GM23248 (cell line): ENCODE results near the gene SGCB.

ENCODE experiments used
- EZH2 ChIP-seq: fragments of 200-600 bp; sonication (generic); IDR thresholded peaks from 2 replicates; pipeline ENCODE4 v1.6.1; 2018; ENCODE audit warnings: antibody characterized with exemption, mild to moderate bottlenecking; ENCODE audit not compliant: insufficient read depth, poor library complexity, severe bottlenecking
- EZH2phosphoT487 ChIP-seq: fragments of 200-600 bp; sonication (generic); IDR thresholded peaks from 2 replicates; pipeline ENCODE4 v1.6.1; 2018; ENCODE audit warnings: antibody characterized with exemption, moderate library complexity, mild to moderate bottlenecking, low read depth; ENCODE audit not compliant: insufficient read depth

DNA sequence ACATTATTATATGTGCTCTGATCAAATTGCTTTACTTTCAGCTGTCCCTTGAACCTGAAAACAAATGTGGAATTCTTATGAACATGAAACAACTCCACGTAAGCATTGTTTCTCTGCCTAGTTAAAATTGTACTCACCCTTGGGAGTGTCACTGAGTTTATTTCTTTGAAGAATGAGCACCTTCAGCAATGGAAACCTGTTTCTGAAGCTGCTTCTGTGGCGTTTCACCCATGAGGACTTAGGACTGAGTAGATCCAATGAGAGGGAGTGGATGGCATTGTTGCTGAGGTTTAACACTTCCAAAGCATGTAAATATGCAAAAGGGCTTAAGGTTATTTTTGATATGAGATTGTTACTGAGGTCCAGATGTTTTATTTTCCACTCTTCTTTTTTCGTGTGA is 21.1 kb downstream of the SGCB start:
- no peak for TF ChIP-seq EZH2
- no peak for TF ChIP-seq EZH2phosphoT487
